Germinal center (tissue), 1 donor: Measurements from ENCODE around the gene MEX3A.
"Not testable (repeated sequence)": the region's sequence is repeated elsewhere in the genome, so short reads cannot be mapped to it uniquely, and the experiment has no call there.

Experiments
- DNase-seq: peaks from one replicate; pipeline ENCODE4 v3.0.0; 2012; ENCODE audit warnings: mixed read lengths, low spot score

Gene MEX3A

GRCh38 chr1:156118177-156118868 lies 36.1 kb upstream of the MEX3A start:
- no peak for DNase-seq

GRCh38 chr1:156117414-156118176 lies 35.3 kb upstream of the MEX3A start:
- DNase-seq: no peak

- not testable (repeated sequence) for DNase-seq
Measured at GRCh38 chr1:156116731-156117130, 34.5 kb upstream of the MEX3A start.

- no peak for DNase-seq
Measured at GRCh38 chr1:156115514-156116374, 33.5 kb upstream of the MEX3A start.

- no peak for DNase-seq
Measured at GRCh38 chr1:156114919-156115513, 32.8 kb upstream of the MEX3A start.

- no peak for DNase-seq
Measured at GRCh38 chr1:156114101-156114918, 32.0 kb upstream of the MEX3A start, which contains the start of gene LMNA. TSS of gene LMNA (plus strand) at chr1:156114711. CDS start at chr1:156114919, 208 bp downstream.

- no peak for DNase-seq
Measured at GRCh38 chr1:156113282-156113950, 31.2 kb upstream of the MEX3A start.

GRCh38 chr1:156112276-156113137 lies 30.2 kb upstream of the MEX3A start:
- DNase-seq: no peak

GRCh38 chr1:156111355-156111962 lies 29.2 kb upstream of the MEX3A start:
- DNase-seq: no peak

- no peak for DNase-seq
Measured at GRCh38 chr1:156110252-156110651, 28.0 kb upstream of the MEX3A start.

GRCh38 chr1:156108664-156109241 lies 26.5 kb upstream of the MEX3A start:
- DNase-seq: no peak

- DNase-seq: no peak
Measured at GRCh38 chr1:156108057-156108456, 25.8 kb upstream of the MEX3A start.

- DNase-seq: no peak
Measured at GRCh38 chr1:156106624-156107488, 24.6 kb upstream of the MEX3A start.

GRCh38 chr1:156104861-156105832 lies 22.9 kb upstream of the MEX3A start:
- no peak for DNase-seq

GRCh38 chr1:156104065-156104810 lies 22.0 kb upstream of the MEX3A start:
- no peak for DNase-seq

- DNase-seq: no peak
Measured at GRCh38 chr1:156103521-156103947, 21.3 kb upstream of the MEX3A start.
